Measurements from ENCODE around the gene SAMD14. TPM values are rescaled to one million over a fixed set of nuclear protein-coding genes. Genes with fewer than 3 reads are reported as not detected.

SAMD14 gene
- polyA plus RNA-seq, 6 donors from 2014 or later: 0.11 to 0.31 TPM; not detected in 4

GRCh38 chr17:50139950-50140885 is 10.3 kb upstream of the SAMD14 start:
- no peaks in the 10 kb centered on the region for H3K27me3 Mint-ChIP-seq
- H3K9me3 Mint-ChIP-seq: no peaks in the 10 kb centered on the region
- peak; percentile 78 for DNase-seq
- H3K4me3 Mint-ChIP-seq: peak overlapping the region in 7 of 8 donors; percentile 6 to 86 (median 70)
- H3K36me3 Mint-ChIP-seq: peaks cover 21 to 55% of the 10 kb centered on the region in 2 donors
- H3K27ac Mint-ChIP-seq: peak overlapping the region in 5 of 6 donors; percentile 57 to 98 (median 89)
- ATAC-seq (ENCODE audit: low read depth in 2 of 2): peak; percentile 87 to 90
- peaks cover 75 to 78% (median 77%) of the 10 kb centered on the region in 3 donors for H3K4me1 Mint-ChIP-seq

- no peak for DNase-seq
- Mint-ChIP-seq H3K27me3 (no peaks in the 10 kb centered on the region), H3K4me1 (peaks cover 66 to 69% (median 68%) of the 10 kb centered on the region in 3 donors), H3K27ac (peak overlapping the region in 4 of 6 donors; percentile 86 to 98 (median 89)), H3K36me3 (peaks cover 16 to 46% of the 10 kb centered on the region in 2 donors), H3K4me3 (no peak overlapping the region), H3K9me3 (no peaks in the 10 kb centered on the region)
- no peak for ATAC-seq (ENCODE audit: low read depth in 2 of 2)
Measured at GRCh38 chr17:50139185-50139783, 9.3 kb upstream of the SAMD14 start.

DNA sequence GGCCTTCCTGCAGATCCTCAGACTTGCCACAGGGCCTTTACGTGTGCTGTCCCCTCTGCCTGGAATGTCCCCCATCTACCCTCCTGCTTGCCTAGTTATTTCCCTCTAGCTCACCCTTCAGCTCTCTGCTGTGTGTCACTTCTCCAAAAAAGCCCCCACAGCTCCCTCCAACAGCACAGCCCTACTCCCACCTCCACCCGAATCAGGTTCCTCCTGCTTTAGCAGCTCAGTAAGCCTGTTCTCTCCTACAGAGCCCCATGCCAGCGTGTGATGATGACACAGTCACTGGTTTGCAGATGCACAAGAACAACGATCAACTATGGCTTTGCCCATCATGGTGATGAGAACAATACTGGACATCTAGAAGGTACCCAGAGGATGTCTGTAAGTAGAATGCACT is 7.1 kb upstream of the SAMD14 start:
- ATAC-seq (ENCODE audit: low read depth in 2 of 2) (no peak), DNase-seq (no peak)
- Mint-ChIP-seq H3K27ac (peak overlapping the region in 3 of 6 donors; percentile 20 to 67 (median 42)), H3K27me3 (no peaks in the 10 kb centered on the region), H3K4me3 (peak overlapping the region in 1 of 8 donors; percentile 77), H3K9me3 (no peaks in the 10 kb centered on the region), H3K36me3 (peaks cover 0 to 28% of the 10 kb centered on the region in 2 donors), H3K4me1 (peaks cover 48 to 58% (median 50%) of the 10 kb centered on the region in 3 donors)

GRCh38 chr17:50136096-50136687 is 6.2 kb upstream of the SAMD14 start:
- Mint-ChIP-seq H3K4me3 (no peak overlapping the region), H3K9me3 (no peaks in the 10 kb centered on the region), H3K27me3 (no peaks in the 10 kb centered on the region), H3K27ac (peak overlapping the region in 2 of 6 donors; percentile 24 to 53), H3K36me3 (peaks cover 0 to 28% of the 10 kb centered on the region in 2 donors), H3K4me1 (peaks cover 45 to 58% (median 47%) of the 10 kb centered on the region in 3 donors)
- no peak for DNase-seq
- ATAC-seq (ENCODE audit: low read depth in 2 of 2): no peak

- H3K27me3 Mint-ChIP-seq: peaks cover 0 to 4% (median 0%) of the 10 kb centered on the region in 3 donors
- H3K27ac Mint-ChIP-seq: peak overlapping the region in 1 of 6 donors; percentile 24
- H3K4me1 Mint-ChIP-seq: peaks cover 44 to 58% (median 47%) of the 10 kb centered on the region in 3 donors
- no peaks in the 10 kb centered on the region for H3K9me3 Mint-ChIP-seq
- no peak for DNase-seq
- H3K36me3 Mint-ChIP-seq: peaks cover 0 to 28% of the 10 kb centered on the region in 2 donors
- H3K4me3 Mint-ChIP-seq: no peak overlapping the region
- ATAC-seq (ENCODE audit: low read depth in 2 of 2): no peak
Measured at GRCh38 chr17:50135316-50136095, 5.5 kb upstream of the SAMD14 start.

DNA sequence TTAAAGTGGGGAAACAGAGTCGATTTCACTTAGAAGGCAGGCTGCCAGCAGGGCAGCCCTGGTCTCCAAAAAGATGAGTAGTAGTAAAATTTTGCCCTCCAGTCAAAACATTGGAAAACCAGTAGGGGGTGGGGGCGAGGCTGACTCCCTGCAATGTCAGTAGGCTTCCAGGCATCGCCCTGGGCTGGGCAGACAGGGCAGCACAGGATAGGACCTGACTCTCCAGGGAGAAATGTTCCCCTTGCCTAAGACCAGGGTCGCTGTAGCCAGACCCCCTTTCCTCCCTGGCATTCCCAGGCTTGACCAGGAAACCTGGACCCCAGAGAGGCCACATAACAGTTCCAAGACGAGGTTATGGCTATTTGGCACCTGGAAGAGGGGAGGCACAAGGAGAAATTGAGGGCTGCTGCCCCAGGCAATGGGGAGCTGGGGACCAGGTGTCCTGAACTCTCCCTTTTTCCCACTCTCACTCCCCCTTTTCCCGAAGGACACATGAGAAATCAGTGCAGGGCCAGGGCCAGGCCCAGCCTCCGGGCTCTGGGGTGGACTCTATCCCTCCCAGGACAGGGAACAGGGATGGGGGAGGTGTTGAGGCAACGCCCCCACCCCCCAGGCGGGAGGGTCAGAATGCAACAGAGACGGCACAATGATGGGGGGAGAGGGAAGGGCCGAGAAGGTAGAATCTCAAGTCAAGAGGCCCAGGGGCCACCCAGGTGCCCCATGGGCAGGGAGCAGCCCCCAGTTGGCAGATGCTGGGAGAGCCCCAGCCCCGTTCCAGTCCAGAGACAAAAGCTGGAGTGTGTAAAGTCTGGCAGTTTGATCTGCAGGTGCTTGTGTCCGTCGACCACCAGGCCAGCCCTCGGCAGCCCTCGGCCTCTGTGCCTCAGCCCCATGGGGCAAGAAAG is 4.5 kb upstream of the SAMD14 start:
- H3K36me3 Mint-ChIP-seq: peaks cover 0 to 21% of the 10 kb centered on the region in 2 donors

GRCh38 chr17:50133769-50134099 is 3.8 kb upstream of the SAMD14 start:
- no peak overlapping the region for H3K4me3 Mint-ChIP-seq
- H3K36me3 Mint-ChIP-seq: peaks cover 0 to 21% of the 10 kb centered on the region in 2 donors
- H3K27me3 Mint-ChIP-seq: peaks cover under 1 to 9% (median 4%) of the 10 kb centered on the region in 3 donors
- ATAC-seq (ENCODE audit: low read depth in 2 of 2) (no peak), DNase-seq (no peak)
- no peaks in the 10 kb centered on the region for H3K9me3 Mint-ChIP-seq
- H3K4me1 Mint-ChIP-seq: peaks cover 38 to 51% (median 42%) of the 10 kb centered on the region in 3 donors
- peak overlapping the region in 1 of 6 donors; percentile 51 for H3K27ac Mint-ChIP-seq

More for the DNA sequence above, 4.5 kb upstream of the SAMD14 start:
- H3K27ac Mint-ChIP-seq: peak overlapping the region in 2 of 6 donors; percentile 51 to 57
- peaks cover 40 to 49% (median 40%) of the 10 kb centered on the region in 3 donors for H3K4me1 Mint-ChIP-seq
- H3K4me3 Mint-ChIP-seq: no peak overlapping the region
- H3K27me3 Mint-ChIP-seq: peaks cover 0 to 6% (median 0%) of the 10 kb centered on the region in 3 donors
- ATAC-seq (ENCODE audit: low read depth in 2 of 2): no peak
- no peaks in the 10 kb centered on the region for H3K9me3 Mint-ChIP-seq
- DNase-seq: no peak

DNA sequence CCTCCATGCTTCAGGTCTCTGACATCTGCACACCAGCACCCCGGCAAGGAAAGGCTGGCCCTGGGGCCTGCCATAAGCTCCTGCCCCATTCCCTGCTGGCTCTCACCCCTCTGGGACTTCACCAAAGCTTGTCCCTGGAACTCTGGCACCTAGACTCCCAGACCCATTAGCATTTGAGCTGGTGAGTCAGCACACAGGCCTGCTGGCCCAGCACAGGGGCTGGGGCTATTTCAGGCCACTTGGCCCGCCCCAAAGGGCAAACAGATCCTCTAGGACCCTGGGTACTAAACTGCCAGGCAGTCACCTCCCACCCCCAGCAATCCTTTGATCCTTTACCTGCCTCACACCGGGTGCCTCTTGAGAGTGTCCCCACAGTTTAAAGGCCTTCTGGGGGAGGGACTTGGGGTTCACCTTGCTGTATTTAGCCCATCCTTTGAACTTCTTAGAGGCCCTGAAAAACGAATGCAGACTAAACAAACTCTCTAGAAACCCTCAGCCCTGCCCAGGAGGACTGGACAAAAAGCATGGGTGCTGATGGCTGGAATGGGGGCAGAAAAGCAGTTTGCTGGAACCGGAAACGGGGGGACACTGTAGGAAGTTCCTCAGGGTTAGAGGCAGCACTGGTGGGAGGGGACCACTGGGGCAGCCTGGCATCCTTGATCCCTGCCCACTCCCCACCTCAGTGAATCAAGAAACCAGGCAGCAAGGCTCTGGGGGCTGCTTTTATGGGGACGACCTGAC is 3.2 kb upstream of the SAMD14 start:
- H3K27ac Mint-ChIP-seq: peak overlapping the region in 3 of 6 donors; percentile 38 to 83 (median 51)
- H3K27me3 Mint-ChIP-seq: peaks cover 5 to 14% (median 9%) of the 10 kb centered on the region in 3 donors
- peaks cover 0 to 19% of the 10 kb centered on the region in 2 donors for H3K36me3 Mint-ChIP-seq
- peaks cover 0 to 2% (median 0%) of the 10 kb centered on the region in 7 donors for H3K9me3 Mint-ChIP-seq
- no peak overlapping the region for H3K4me3 Mint-ChIP-seq
- DNase-seq (no peak), ATAC-seq (ENCODE audit: low read depth in 2 of 2) (no peak)
- H3K4me1 Mint-ChIP-seq: peaks cover 42 to 55% (median 46%) of the 10 kb centered on the region in 3 donors

- Mint-ChIP-seq H3K4me1 (peaks cover 40 to 53% (median 42%) of the 10 kb centered on the region in 3 donors), H3K4me3 (peak overlapping the region in 3 of 8 donors; percentile 37 to 80 (median 62)), H3K36me3 (peaks cover 0 to 10% of the 10 kb centered on the region in 2 donors), H3K9me3 (peaks cover 0 to 2% (median 0%) of the 10 kb centered on the region in 7 donors), H3K27ac (peak overlapping the region in 5 of 6 donors; percentile 71 to 83 (median 80)), H3K27me3 (peaks cover 5 to 14% (median 11%) of the 10 kb centered on the region in 3 donors)
- DNase-seq (no peak), ATAC-seq (ENCODE audit: low read depth in 2 of 2) (no peak)
Measured at GRCh38 chr17:50132104-50132794, 2.3 kb upstream of the SAMD14 start.

DNA sequence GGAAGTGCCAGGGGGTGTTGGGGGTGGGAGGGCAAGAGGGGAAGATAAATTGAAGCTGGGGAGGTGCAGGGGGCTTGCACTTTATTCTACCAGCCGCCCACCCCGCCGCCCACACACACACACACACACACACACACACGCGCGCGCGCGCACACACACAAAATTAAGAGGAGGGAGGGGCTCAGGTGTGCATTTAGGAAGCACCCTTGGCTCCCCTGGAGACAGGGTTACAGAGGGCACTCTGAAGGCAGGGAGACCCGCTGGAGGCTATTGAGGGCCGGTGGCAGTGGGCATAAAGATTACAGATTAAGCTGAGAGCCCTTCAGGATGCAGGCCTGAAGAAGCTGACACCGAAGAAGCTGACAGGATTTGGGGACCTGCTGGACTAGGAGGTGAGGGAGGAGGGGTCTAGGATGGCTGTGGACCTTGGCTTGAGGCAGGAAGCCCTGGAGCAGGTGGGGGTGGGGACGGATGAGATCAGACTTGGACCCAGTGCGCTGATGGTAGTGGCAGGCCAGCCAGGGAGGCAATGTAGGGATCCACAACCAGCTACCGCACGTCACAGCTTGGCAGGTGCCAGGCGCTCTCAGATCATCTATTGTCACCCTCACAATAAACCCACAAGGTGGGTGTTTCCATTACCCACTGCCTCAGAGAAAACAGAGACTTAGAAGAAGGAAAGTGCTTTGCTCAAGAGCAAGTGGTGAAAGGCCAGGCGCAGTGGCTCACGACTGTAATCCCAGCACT is 772 bp upstream of the SAMD14 start:
- Mint-ChIP-seq H3K9me3 (peaks cover 0 to 2% (median 0%) of the 10 kb centered on the region in 7 donors), H3K27ac (peak overlapping the region; percentile 29 to 97 (median 76)), H3K27me3 (peaks cover 5 to 14% (median 11%) of the 10 kb centered on the region in 3 donors), H3K36me3 (no peaks in the 10 kb centered on the region), H3K4me1 (peaks cover 34 to 44% (median 36%) of the 10 kb centered on the region in 3 donors), H3K4me3 (peak overlapping the region in 7 of 8 donors; percentile 48 to 94 (median 80))
- ATAC-seq (ENCODE audit: low read depth in 2 of 2): no peak
- DNase-seq: no peak

Measured in naive B cell (primary cell).